IPS-20b (cell line): ENCODE measurements around the gene DAB2IP.

Experiments used
- H3K27ac ChIP-seq: one replicate; pipeline ENCODE4 v1.5.1; 2013; ENCODE audit warnings: low read length
- H3K27me3 ChIP-seq: 2 replicates; pipeline ENCODE4 v1.6.1; 2013; ENCODE audit warnings: mild to moderate bottlenecking, low read length, inconsistent platforms; ENCODE audit not compliant: insufficient read depth
- H3K36me3 ChIP-seq: 2 replicates; pipeline ENCODE4 v1.6.1; 2013; ENCODE audit warnings: low read depth, mild to moderate bottlenecking, inconsistent platforms, low read length, moderate library complexity; ENCODE audit not compliant: insufficient read depth
- H3K4me1 ChIP-seq: 2 replicates; pipeline ENCODE4 v1.6.1; 2013; ENCODE audit warnings: mild to moderate bottlenecking, control low read depth, inconsistent platforms, low read length, moderate library complexity; ENCODE audit not compliant: insufficient read depth
- H3K4me3 ChIP-seq: 2 replicates; pipeline ENCODE4 v1.5.1; 2013; ENCODE audit warnings: mild to moderate bottlenecking, low read length, inconsistent platforms
- H3K9ac ChIP-seq: 2 replicates; pipeline ENCODE4 v1.6.1; 2013; ENCODE audit warnings: low read depth, mild to moderate bottlenecking, inconsistent platforms, low read length, moderate library complexity
- H3K9me3 ChIP-seq: 2 replicates; pipeline ENCODE4 v1.6.1; 2013; ENCODE audit warnings: mild to moderate bottlenecking, low read depth, low read length, inconsistent platforms; ENCODE audit not compliant: insufficient read depth

DAB2IP gene

GRCh38 chr9:121700832-121701419, 49.5 kb downstream of the DAB2IP start:
- Histone ChIP-seq H3K4me1 (peaks cover 4% of the 10 kb centered on the region; the same call in 1 of the 2 replicates), H3K4me3 (no peak overlapping the region), H3K9ac (no peak overlapping the region)

GRCh38 chr9:121701736-121702261, 50.4 kb downstream of the DAB2IP start:
- H3K27ac ChIP-seq = no peak overlapping the region
- H3K36me3 ChIP-seq = no peaks in the 10 kb centered on the region
- no peaks in the 10 kb centered on the region for H3K9me3 ChIP-seq
- no peak overlapping the region for H3K4me3 ChIP-seq
- peaks cover 26% of the 10 kb centered on the region for H3K27me3 ChIP-seq
- H3K4me1 ChIP-seq = peaks cover 4% of the 10 kb centered on the region; the same call in 1 of the 2 replicates
- H3K9ac ChIP-seq = no peak overlapping the region

More at GRCh38 chr9:121700832-121701419, 49.5 kb downstream of the DAB2IP start:
- Histone ChIP-seq H3K27ac (no peak overlapping the region), H3K9me3 (no peaks in the 10 kb centered on the region), H3K27me3 (peaks cover 29% of the 10 kb centered on the region), H3K36me3 (no peaks in the 10 kb centered on the region)

GRCh38 chr9:121703014-121703734, 51.7 kb downstream of the DAB2IP start:
- H3K36me3 ChIP-seq = peaks cover under 1% of the 10 kb centered on the region
- peaks cover 12% of the 10 kb centered on the region for H3K27me3 ChIP-seq
- no peak overlapping the region for H3K9ac ChIP-seq
- H3K4me3 ChIP-seq = no peak overlapping the region
- H3K27ac ChIP-seq = no peak overlapping the region
- H3K4me1 ChIP-seq = peaks cover 4% of the 10 kb centered on the region; the same call in 1 of the 2 replicates
- H3K9me3 ChIP-seq = no peaks in the 10 kb centered on the region

- Histone ChIP-seq H3K4me3 (no peak overlapping the region), H3K4me1 (peaks cover 6% of the 10 kb centered on the region; the same call in 1 of the 2 replicates), H3K27ac (no peak overlapping the region)
These were observed 52.8 kb downstream of the DAB2IP start for GRCh38 chr9:121704281-121704680.

GRCh38 chr9:121706149-121706750, 54.8 kb downstream of the DAB2IP start:
- Histone ChIP-seq H3K27ac (no peak overlapping the region), H3K36me3 (peaks cover 7% of the 10 kb centered on the region), H3K9me3 (no peaks in the 10 kb centered on the region), H3K4me3 (no peak overlapping the region), H3K9ac (no peak overlapping the region), H3K27me3 (no peaks in the 10 kb centered on the region), H3K4me1 (0 out of 2 replicates have a peak, but pooled peaks cover 2% of the 10 kb centered on the region)

More at GRCh38 chr9:121704281-121704680, 52.8 kb downstream of the DAB2IP start:
- Histone ChIP-seq H3K27me3 (peaks cover 9% of the 10 kb centered on the region; the same call in 1 of the 2 replicates), H3K36me3 (peaks cover 4% of the 10 kb centered on the region), H3K9ac (no peak overlapping the region), H3K9me3 (no peaks in the 10 kb centered on the region)

- H3K9me3 ChIP-seq = no peaks in the 10 kb centered on the region
- H3K9ac ChIP-seq = no peak overlapping the region
- no peak overlapping the region for H3K4me3 ChIP-seq
- H3K4me1 ChIP-seq = 0 out of 2 replicates have a peak, but pooled peaks cover 2% of the 10 kb centered on the region
- H3K27ac ChIP-seq = no peak overlapping the region
- H3K27me3 ChIP-seq = no peaks in the 10 kb centered on the region
- peaks cover 7% of the 10 kb centered on the region for H3K36me3 ChIP-seq
These were observed 56.3 kb downstream of the DAB2IP start for GRCh38 chr9:121707477-121708424.

GRCh38 chr9:121708768-121709488, 57.5 kb downstream of the DAB2IP start:
- Histone ChIP-seq H3K4me3 (no peak overlapping the region), H3K36me3 (peaks cover 7% of the 10 kb centered on the region), H3K9ac (no peak overlapping the region), H3K4me1 (0 out of 2 replicates have a peak, but pooled peaks cover 2% of the 10 kb centered on the region), H3K27me3 (no peaks in the 10 kb centered on the region), H3K27ac (no peak overlapping the region), H3K9me3 (no peaks in the 10 kb centered on the region)

GRCh38 chr9:121709798-121710197, 58.4 kb downstream of the DAB2IP start:
- H3K9me3 ChIP-seq = no peaks in the 10 kb centered on the region
- H3K36me3 ChIP-seq = peaks cover 7% of the 10 kb centered on the region
- no peak overlapping the region for H3K4me3 ChIP-seq
- H3K27ac ChIP-seq = no peak overlapping the region
- 0 out of 2 replicates have a peak, but pooled peaks cover 2% of the 10 kb centered on the region for H3K4me1 ChIP-seq
- no peaks in the 10 kb centered on the region for H3K27me3 ChIP-seq
- H3K9ac ChIP-seq = no peak overlapping the region

GRCh38 chr9:121711281-121711680, 59.8 kb downstream of the DAB2IP start:
- no peak overlapping the region for H3K9ac ChIP-seq
- H3K9me3 ChIP-seq = no peaks in the 10 kb centered on the region
- peaks cover 7% of the 10 kb centered on the region for H3K36me3 ChIP-seq
- H3K4me3 ChIP-seq = no peak overlapping the region
- H3K27me3 ChIP-seq = no peaks in the 10 kb centered on the region
- H3K4me1 ChIP-seq = 0 out of 2 replicates have a peak, but pooled peaks cover 2% of the 10 kb centered on the region
- H3K27ac ChIP-seq = no peak overlapping the region

- Histone ChIP-seq H3K4me1 (0 out of 2 replicates have a peak, but pooled peaks cover 2% of the 10 kb centered on the region), H3K36me3 (peaks cover 7% of the 10 kb centered on the region)
These were observed 60.4 kb downstream of the DAB2IP start for GRCh38 chr9:121711797-121712196.

More at GRCh38 chr9:121711797-121712196, 60.4 kb downstream of the DAB2IP start:
- Histone ChIP-seq H3K27ac (no peak overlapping the region), H3K27me3 (no peaks in the 10 kb centered on the region), H3K9me3 (no peaks in the 10 kb centered on the region), H3K9ac (no peak overlapping the region), H3K4me3 (no peak overlapping the region)
